SW480 (cell line): ENCODE results near the gene HIGD2B.
"Not testable (repeated sequence)": the region's sequence is repeated elsewhere in the genome, so short reads cannot be mapped to it uniquely, and the experiment has no call there.

Source experiments
- DNase-seq: peaks from one replicate; pipeline ENCODE4 v3.0.0-alpha.2; 2016; ENCODE audit warnings: low spot score

HIGD2B gene

GRCh38 chr15:72676838-72677237 lies 9.1 kb downstream of the HIGD2B start:
- DNase-seq = no peak

- DNase-seq = no peak
Measured at GRCh38 chr15:72671525-72671924, 14.5 kb downstream of the HIGD2B start.

DNA sequence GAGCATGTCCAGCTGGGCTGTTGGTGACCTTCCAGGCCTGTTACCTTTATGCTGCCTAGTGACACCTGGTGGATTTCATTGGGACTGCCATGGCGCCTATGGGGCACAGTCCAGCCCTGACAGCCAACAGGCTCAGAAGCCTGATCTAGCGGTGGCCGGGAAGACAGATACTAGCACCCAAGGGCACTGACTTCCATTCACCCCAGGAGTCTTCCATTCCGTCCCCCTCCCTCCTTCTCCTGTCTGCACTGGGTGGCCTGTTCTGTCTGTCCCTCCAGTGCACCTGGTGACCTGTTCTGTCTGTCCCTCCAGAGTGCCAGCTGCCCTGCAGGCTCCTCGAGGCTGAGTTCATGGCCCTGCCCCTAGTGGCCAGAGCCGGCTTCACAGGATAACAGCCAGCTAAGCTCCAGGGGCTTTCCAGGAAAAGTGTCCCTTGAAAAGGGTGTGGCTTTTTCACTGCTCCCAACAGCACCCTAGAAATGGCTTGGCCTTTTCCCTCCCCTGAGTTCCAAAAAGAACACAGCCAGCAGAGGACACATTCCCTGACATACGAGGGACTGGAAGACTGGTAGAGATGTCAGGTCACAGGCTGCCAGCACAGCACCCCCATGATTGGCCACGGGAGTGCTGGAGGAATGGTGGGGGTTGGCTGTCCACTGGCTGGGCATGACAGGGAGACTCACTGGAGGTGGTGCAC lies 15.2 kb downstream of the HIGD2B start:
- peak; percentile 72 for DNase-seq

DNA sequence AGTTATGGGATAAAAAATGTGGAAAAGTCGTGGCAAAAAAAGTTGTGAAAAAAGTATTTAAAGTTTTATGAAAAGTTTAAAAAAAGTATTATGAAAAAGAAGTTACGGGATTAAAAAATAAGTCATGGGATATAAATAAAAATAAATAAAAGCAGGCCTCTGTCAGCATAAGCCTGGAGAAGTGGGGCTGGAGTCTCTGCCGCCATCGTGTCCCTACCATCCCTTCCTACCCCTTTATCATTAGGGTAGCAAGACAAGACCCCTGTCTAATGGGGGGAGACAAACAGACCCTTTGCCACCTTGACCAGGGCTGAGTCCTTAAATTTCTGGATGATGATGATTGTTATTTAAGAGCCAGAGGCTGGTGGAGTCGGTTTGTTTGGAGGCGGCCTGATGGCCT lies 16.2 kb downstream of the HIGD2B start:
- DNase-seq = not testable (repeated sequence)

DNA sequence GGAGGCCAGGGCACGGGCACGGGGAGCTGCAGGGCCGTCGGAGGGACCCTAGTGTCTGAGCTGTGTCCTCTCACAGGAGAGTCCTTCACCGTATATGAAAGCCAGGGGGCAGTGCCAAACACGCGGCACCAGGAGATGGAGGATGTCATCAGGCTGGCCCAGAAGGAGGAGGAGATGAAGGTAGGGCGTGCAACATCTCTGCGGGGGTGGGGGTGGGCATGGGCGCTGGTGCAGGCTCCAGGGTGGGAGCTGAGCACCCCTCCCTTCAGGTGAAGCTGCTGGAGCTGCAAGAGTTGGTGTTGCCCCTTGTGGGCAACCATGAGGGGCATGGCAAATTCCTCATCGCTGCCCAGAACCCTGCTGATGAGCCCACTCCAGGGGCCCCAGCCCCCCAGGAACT lies 20.3 kb downstream of the HIGD2B start:
- DNase-seq = not testable (repeated sequence)

- DNase-seq = not testable (repeated sequence)
Measured at GRCh38 chr15:72663931-72664330, 22.1 kb downstream of the HIGD2B start.

- DNase-seq = not testable (repeated sequence)
Measured at GRCh38 chr15:72661081-72661480, 24.9 kb downstream of the HIGD2B start.

- not testable (repeated sequence) for DNase-seq
Measured at GRCh38 chr15:72656014-72656413, 30.0 kb downstream of the HIGD2B start.

DNA sequence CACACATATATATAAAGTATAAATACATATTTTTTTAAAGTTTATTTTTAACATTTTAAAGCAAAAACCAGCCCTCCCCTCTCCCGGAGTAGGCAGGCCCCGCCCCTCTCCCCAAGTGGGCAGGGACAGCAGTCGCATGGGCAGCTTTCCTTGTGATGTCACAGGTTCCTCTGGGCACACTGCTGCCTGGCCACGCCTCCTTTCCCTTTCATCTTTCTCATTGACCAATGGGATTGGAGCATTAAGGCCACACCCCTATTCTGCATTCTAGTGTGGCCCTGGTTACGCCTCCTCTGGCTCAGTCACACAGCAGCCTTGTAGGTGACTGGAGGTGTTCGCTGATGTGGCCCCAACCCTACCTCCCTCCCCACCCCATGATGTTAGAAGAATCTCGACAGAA lies 31.6 kb downstream of the HIGD2B start, which contains the start of gene GOLGA6B:
GOLGA6B (plus strand) TSS at position 301 of the 400 bp plus-strand sequence; CDS start at position 342, 41 bp downstream.
- not testable (repeated sequence) for DNase-seq

GRCh38 chr15:72648631-72649253 lies 37.2 kb downstream of the HIGD2B start:
- DNase-seq = not testable (repeated sequence)

- DNase-seq = not testable (repeated sequence)
Measured at GRCh38 chr15:72642271-72642670, 43.7 kb downstream of the HIGD2B start.

- not testable (repeated sequence) for DNase-seq
Measured at GRCh38 chr15:72639759-72640483, 46.1 kb downstream of the HIGD2B start.

- peak; percentile 74 for DNase-seq
Measured at GRCh38 chr15:72636519-72637282, 49.3 kb downstream of the HIGD2B start.

DNA sequence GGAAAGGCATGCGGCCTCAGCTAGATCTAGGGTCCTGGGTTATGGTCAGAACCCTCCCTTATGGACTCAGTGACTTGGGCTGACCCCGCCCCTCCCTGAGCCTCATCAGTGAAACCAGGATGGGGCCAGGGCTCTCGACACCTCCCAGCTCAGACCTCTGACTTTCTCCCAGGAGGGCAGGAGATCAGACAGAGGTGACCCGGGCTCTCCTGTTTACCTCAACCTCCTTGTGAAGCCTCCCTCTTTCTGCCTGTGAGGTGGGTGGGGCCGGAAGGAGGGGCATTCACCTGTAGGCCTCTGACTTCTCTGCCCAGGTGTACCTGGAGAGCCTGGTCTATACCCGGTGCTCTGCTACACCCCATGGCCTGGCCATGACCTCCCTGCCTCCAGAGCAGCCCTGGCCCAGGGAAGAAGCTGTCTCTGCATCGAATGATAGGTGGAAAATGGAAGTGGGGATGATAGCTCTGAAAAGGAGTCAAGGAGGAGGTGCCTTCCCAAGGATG lies 56.9 kb downstream of the HIGD2B start:
- not testable (repeated sequence) for DNase-seq

DNA sequence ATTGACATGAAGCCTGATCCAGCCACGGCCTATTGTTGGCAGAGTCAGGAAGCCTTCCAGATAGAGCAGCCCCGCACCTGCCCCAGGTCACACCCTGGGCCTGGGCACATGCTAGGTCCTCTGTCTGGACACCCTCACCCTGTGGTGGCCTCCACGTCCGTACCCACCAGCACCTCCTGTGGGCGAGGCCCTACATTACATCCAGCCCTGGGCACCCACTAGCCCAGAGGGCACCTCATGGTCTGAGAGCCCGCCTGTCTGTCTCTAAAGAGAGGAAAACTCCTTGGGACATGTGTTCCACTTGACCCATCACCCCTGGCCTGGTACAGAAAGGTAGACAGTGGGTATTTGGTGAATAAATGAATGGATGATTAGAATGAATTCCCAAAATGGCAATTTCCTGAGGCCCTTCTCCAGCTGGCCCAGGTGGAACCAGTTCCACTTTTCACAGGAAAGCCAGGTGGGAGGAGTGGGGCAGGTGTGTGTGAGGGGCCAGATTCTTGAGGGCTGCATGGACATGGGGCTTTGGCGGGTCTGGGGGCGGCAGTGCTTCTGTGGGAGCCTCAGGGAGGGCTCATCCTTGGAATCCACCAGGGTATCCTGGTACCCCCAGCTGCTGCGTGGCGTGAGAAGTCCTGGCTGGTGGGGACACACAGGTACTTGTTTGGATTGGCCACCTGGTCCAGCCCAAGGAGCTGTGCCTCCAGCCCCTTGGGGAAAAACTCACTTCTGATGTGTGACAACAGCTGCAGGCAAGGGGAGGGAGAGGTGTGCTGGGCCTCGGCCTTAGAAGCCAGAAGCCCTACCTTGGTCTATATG lies 57.5 kb downstream of the HIGD2B start:
- not testable (repeated sequence) for DNase-seq

DNA sequence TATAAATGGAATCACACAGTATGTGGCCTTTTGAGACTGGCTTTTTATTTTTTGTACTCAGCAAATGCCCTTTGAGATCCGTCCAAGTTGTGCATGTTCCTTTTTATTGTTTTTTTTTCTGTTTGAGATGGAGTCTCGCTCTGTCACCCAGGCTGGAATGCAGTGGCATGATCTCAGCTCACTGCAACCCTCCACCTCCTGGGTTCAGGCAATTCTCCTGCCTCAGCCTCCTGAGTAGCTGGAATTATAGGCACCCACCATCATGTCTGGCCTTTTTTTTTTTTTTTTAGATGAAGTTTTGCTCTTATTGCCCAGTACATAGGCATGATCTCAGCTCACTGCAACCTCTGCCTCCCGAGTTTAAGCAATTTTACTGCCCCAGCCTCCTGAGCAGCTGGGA lies 59.8 kb downstream of the HIGD2B start:
- DNase-seq = not testable (repeated sequence)
